ENCODE measurements around the gene NR1H3.

- TF ChIP-seq CTCF (IDR thresholded peaks at IDR 0.05) (no peak), POLR2A (IDR thresholded peaks at IDR 0.05) (no peak)
Measured at GRCh38 chr11:47258317-47258902, 614 bp downstream of the NR1H3 start.
